K562 (cell line): Measurements from ENCODE around the gene PBXIP1. TPM values are rescaled to one million over a fixed set of nuclear protein-coding genes. Genes with fewer than 3 reads are reported as not detected.

Experiments
- BRCA1 ChIP-seq, 2 experiments: fragments of 450-650 bp in 1 of 2; sonication (generic) in 1 of 2; formaldehyde crosslinking in 1 of 2; IDR thresholded peaks; 2 replicates each; pipeline versions ENCODE4 v1.5.0 to v1.6.1; 2017 to 2020; ENCODE audit warnings: mild to moderate bottlenecking in 1 of 2, missing genetic modification reagents in 1 of 2
- CCNT2 ChIP-seq: IDR thresholded peaks from 2 replicates; pipeline ENCODE4 v1.6.1; 2011; ENCODE audit warnings: borderline replicate concordance, low read depth, mild to moderate bottlenecking, moderate library complexity, mixed read lengths, low read length; ENCODE audit not compliant: insufficient read length; ENCODE audit errors: extremely low read depth
- CHD2 ChIP-seq: IDR thresholded peaks from 2 replicates; pipeline ENCODE4 v1.6.1; 2011; ENCODE audit warnings: low read depth, low read length
- EP400 ChIP-seq: fragments of 450-650 bp; IDR thresholded peaks from 2 replicates; pipeline ENCODE4 v1.6.1; 2017; ENCODE audit warnings: antibody characterized with exemption, mild to moderate bottlenecking, moderate library complexity
- NELFE ChIP-seq: IDR thresholded peaks from 2 replicates; pipeline ENCODE4 v1.6.1; 2011; ENCODE audit warnings: mild to moderate bottlenecking; ENCODE audit not compliant: insufficient read depth, insufficient read length
- NFXL1 ChIP-seq: fragments of 450-650 bp; formaldehyde crosslinking; IDR thresholded peaks from 2 replicates; pipeline ENCODE4 v1.4.0; 2021; ENCODE audit warnings: mild to moderate bottlenecking
- NR4A1 ChIP-seq, 2 experiments: fragments of 250-450 bp in 1 of 2; fragments of 450-650 bp in 1 of 2; sonication (Bioruptor Pico) in 1 of 2; IDR thresholded peaks; 2 replicates each; pipeline versions ENCODE4 v1.4.0 to v1.6.1; 2016 to 2020; ENCODE audit warnings: mild to moderate bottlenecking in 2 of 2, missing compliant biosample characterization in 1 of 2, missing genetic modification characterization in 1 of 2, moderate library complexity in 1 of 2
- PHB ChIP-seq: fragments of 250-450 bp; sonication (Bioruptor Pico); IDR thresholded peaks from 2 replicates; pipeline ENCODE4 v1.5.0; 2021
- ZBTB17 ChIP-seq: fragments of 450-650 bp; formaldehyde crosslinking; IDR thresholded peaks from 2 replicates; pipeline ENCODE4 v1.4.0; 2020; ENCODE audit warnings: mild to moderate bottlenecking
- ZFP1 ChIP-seq: fragments of 450-650 bp; formaldehyde crosslinking; IDR thresholded peaks from 2 replicates; pipeline ENCODE4 v1.4.0; 2020; ENCODE audit warnings: mild to moderate bottlenecking, mixed read lengths
- ZNF174 ChIP-seq: fragments of 250-450 bp; sonication (Bioruptor Pico); IDR thresholded peaks from 2 replicates; pipeline ENCODE4 v1.4.0; 2020; ENCODE audit warnings: mild to moderate bottlenecking
- polyA plus RNA-seq, 8 experiments: library from polyadenylated mRNA; depleted of rRNA in 4 of 8; stranded (reverse) in 5 of 8; unstranded in 3 of 8; fragments of >200 nt; fragmentation: Nextera tagmentation in 2 of 8; fragmentation: Illumina TruSeq in 1 of 8; extraction: Ambion mirVana in 2 of 8; extraction: Trizol in 1 of 8; gene quantifications; 2 replicates each; pipeline versions ENCODE4 v1.2.1 to v1.2.3, GENCODE V29; 2011 to 2014; ENCODE audit warnings: inconsistent platforms in 1 of 8, missing spikeins in 1 of 8
- total RNA-seq, 7 experiments: library from RNA; depleted of rRNA in 6 of 7; stranded (reverse); fragments of >200 nt in 6 of 7; fragmentation: Illumina TruSeq in 2 of 7; extraction: Trizol in 2 of 7; gene quantifications; 2 replicates each; pipeline versions ENCODE4 v1.2.1 to v1.2.3, GENCODE V29; 2011 to 2021; ENCODE audit warnings: low replicate concordance in 1 of 7
- TF ChIP-seq, protein P1 (sequence below): sonication (generic); formaldehyde crosslinking; IDR thresholded peaks from 2 replicates; pipeline ENCODE4 v1.8.0; 2022; ENCODE audit warnings: missing genetic modification reagents, mild to moderate bottlenecking, borderline replicate concordance
- TF ChIP-seq, protein P2 (sequence below): fragments of 450-650 bp; IDR thresholded peaks from 2 replicates; pipeline ENCODE4 v1.6.1; 2016; ENCODE audit warnings: mild to moderate bottlenecking, moderate library complexity

The PBXIP1 gene
- total and polyA plus RNA-seq, 9 of the 15 experiments (the other 6 are each of a cell fraction or from before 2014, with no cell fraction given), result 0.13 to 8.3 (median 5.8) TPM

DNA sequence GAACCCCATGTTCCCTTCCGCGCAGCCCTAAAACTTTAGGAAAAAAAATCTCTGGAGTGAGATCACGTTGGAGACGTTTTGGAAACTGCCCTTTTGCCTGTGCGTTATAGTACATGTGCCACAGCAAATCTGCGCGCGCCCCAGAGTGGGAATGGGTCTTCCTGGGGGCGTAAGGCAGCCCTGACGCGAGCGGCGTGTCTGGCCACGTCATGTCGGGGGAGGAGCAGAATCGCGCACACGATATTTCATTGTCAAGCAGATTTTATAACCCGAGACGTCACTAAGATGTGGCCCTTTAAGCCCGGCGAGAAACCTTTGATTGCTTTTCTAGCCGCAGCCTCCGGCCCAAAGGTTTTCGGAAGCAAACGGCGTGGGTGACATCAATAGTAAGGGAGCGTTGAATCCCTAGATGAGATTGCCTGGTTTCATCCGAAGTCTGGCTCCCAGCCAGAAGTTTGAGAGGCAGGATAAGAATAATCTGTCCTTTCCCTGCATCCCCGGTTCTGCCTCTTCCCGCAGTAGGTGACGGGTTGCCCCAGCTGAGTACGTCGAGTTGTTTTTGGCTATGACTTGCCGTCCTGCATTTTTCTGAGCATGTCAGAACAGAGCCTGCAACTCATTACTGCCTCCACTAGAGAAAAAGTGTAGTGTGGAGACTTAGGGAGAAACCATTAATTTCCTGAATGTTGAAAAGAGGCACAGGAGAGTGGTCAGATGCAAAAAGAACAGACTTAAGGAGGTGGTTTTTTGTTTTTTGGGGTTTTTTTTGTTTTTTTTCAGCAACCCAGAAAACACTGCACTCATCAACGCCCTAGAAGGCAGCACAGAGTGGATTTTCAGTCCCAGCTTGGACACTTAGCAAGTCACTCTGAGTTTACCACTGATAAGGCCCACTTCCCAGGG, 18.6 kb downstream of the PBXIP1 start (continued):
- TF ChIP-seq, protein P1, sequence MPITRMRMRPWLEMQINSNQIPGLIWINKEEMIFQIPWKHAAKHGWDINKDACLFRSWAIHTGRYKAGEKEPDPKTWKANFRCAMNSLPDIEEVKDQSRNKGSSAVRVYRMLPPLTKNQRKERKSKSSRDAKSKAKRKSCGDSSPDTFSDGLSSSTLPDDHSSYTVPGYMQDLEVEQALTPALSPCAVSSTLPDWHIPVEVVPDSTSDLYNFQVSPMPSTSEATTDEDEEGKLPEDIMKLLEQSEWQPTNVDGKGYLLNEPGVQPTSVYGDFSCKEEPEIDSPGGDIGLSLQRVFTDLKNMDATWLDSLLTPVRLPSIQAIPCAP (CRISPR knock-in tag), result no peak
- TF ChIP-seq NFXL1 (CRISPR knock-in tag) (no peak), CCNT2 (no peak), ZNF174 (no peak), BRCA1 (IDR thresholded peaks at IDR 0.05) (no peak), BRCA1 (CRISPR knock-in tag; IDR thresholded peaks at IDR 0.05) (no peak), CHD2 (no peak), NR4A1 (CRISPR knock-in tag; IDR thresholded peaks at IDR 0.05) (no peak), NR4A1 (tag; IDR thresholded peaks at IDR 0.05) (no peak), NELFE (no peak), ZFP1 (no peak), ZBTB17 (CRISPR knock-in tag) (no peak), EP400 (peak; percentile 36), PHB (CRISPR knock-in tag) (no peak)
- TF ChIP-seq, protein P2, sequence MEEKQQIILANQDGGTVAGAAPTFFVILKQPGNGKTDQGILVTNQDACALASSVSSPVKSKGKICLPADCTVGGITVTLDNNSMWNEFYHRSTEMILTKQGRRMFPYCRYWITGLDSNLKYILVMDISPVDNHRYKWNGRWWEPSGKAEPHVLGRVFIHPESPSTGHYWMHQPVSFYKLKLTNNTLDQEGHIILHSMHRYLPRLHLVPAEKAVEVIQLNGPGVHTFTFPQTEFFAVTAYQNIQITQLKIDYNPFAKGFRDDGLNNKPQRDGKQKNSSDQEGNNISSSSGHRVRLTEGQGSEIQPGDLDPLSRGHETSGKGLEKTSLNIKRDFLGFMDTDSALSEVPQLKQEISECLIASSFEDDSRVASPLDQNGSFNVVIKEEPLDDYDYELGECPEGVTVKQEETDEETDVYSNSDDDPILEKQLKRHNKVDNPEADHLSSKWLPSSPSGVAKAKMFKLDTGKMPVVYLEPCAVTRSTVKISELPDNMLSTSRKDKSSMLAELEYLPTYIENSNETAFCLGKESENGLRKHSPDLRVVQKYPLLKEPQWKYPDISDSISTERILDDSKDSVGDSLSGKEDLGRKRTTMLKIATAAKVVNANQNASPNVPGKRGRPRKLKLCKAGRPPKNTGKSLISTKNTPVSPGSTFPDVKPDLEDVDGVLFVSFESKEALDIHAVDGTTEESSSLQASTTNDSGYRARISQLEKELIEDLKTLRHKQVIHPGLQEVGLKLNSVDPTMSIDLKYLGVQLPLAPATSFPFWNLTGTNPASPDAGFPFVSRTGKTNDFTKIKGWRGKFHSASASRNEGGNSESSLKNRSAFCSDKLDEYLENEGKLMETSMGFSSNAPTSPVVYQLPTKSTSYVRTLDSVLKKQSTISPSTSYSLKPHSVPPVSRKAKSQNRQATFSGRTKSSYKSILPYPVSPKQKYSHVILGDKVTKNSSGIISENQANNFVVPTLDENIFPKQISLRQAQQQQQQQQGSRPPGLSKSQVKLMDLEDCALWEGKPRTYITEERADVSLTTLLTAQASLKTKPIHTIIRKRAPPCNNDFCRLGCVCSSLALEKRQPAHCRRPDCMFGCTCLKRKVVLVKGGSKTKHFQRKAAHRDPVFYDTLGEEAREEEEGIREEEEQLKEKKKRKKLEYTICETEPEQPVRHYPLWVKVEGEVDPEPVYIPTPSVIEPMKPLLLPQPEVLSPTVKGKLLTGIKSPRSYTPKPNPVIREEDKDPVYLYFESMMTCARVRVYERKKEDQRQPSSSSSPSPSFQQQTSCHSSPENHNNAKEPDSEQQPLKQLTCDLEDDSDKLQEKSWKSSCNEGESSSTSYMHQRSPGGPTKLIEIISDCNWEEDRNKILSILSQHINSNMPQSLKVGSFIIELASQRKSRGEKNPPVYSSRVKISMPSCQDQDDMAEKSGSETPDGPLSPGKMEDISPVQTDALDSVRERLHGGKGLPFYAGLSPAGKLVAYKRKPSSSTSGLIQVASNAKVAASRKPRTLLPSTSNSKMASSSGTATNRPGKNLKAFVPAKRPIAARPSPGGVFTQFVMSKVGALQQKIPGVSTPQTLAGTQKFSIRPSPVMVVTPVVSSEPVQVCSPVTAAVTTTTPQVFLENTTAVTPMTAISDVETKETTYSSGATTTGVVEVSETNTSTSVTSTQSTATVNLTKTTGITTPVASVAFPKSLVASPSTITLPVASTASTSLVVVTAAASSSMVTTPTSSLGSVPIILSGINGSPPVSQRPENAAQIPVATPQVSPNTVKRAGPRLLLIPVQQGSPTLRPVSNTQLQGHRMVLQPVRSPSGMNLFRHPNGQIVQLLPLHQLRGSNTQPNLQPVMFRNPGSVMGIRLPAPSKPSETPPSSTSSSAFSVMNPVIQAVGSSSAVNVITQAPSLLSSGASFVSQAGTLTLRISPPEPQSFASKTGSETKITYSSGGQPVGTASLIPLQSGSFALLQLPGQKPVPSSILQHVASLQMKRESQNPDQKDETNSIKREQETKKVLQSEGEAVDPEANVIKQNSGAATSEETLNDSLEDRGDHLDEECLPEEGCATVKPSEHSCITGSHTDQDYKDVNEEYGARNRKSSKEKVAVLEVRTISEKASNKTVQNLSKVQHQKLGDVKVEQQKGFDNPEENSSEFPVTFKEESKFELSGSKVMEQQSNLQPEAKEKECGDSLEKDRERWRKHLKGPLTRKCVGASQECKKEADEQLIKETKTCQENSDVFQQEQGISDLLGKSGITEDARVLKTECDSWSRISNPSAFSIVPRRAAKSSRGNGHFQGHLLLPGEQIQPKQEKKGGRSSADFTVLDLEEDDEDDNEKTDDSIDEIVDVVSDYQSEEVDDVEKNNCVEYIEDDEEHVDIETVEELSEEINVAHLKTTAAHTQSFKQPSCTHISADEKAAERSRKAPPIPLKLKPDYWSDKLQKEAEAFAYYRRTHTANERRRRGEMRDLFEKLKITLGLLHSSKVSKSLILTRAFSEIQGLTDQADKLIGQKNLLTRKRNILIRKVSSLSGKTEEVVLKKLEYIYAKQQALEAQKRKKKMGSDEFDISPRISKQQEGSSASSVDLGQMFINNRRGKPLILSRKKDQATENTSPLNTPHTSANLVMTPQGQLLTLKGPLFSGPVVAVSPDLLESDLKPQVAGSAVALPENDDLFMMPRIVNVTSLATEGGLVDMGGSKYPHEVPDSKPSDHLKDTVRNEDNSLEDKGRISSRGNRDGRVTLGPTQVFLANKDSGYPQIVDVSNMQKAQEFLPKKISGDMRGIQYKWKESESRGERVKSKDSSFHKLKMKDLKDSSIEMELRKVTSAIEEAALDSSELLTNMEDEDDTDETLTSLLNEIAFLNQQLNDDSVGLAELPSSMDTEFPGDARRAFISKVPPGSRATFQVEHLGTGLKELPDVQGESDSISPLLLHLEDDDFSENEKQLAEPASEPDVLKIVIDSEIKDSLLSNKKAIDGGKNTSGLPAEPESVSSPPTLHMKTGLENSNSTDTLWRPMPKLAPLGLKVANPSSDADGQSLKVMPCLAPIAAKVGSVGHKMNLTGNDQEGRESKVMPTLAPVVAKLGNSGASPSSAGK, result no peak
